ENCODE data around the gene PMPCB. TPM values are rescaled to one million over a fixed set of nuclear protein-coding genes. Genes with fewer than 3 reads are reported as not detected.
A peak's percentile ranks its signal among the peaks of the same experiment; 100 is the strongest.

The PMPCB gene
- total RNA-seq, 1 experiment from 2014 or later = 34.2 TPM

GRCh38 chr7:103336761-103337160, 39.5 kb downstream of the PMPCB start:
- CTCF ChIA-PET = no interaction called here
- H3K9me3 Mint-ChIP-seq (ENCODE audit: low read depth, unreplicated experiment) = no peaks in the 10 kb centered on the region
- H3K4me3 Mint-ChIP-seq (ENCODE audit: low read depth, unreplicated experiment) = no peak overlapping the region
- H3K27me3 Mint-ChIP-seq (ENCODE audit: unreplicated experiment) = no peaks in the 10 kb centered on the region
- intact Hi-C loops (cut with micrococcal nuclease; ENCODE audit: unreplicated experiment) = no loop called here
- H3K27ac Mint-ChIP-seq (ENCODE audit: unreplicated experiment) = no peak overlapping the region
- no peak for DNase-seq
- peaks cover 9% of the 10 kb centered on the region for H3K4me1 Mint-ChIP-seq (ENCODE audit: low read depth, unreplicated experiment)
- TF ChIP-seq CTCF (IDR thresholded peaks at IDR 0.05; ENCODE audit: unreplicated experiment) = no peak
- peaks cover 22% of the 10 kb centered on the region for H3K36me3 Mint-ChIP-seq (ENCODE audit: insufficient read depth, unreplicated experiment)
- BruUV-seq (replicated peaks) = no TSS peak

- Mint-ChIP-seq H3K4me1 (ENCODE audit: low read depth, unreplicated experiment) (peaks cover 9% of the 10 kb centered on the region), H3K4me3 (ENCODE audit: low read depth, unreplicated experiment) (no peak overlapping the region), H3K36me3 (ENCODE audit: insufficient read depth, unreplicated experiment) (peaks cover 25% of the 10 kb centered on the region), H3K27me3 (ENCODE audit: unreplicated experiment) (no peaks in the 10 kb centered on the region), H3K9me3 (ENCODE audit: low read depth, unreplicated experiment) (no peaks in the 10 kb centered on the region), H3K27ac (ENCODE audit: unreplicated experiment) (no peak overlapping the region)
- TF ChIP-seq CTCF (IDR thresholded peaks at IDR 0.05; ENCODE audit: unreplicated experiment) = no peak
- no TSS peak for BruUV-seq (replicated peaks)
- DNase-seq = no peak
- CTCF ChIA-PET = no interaction called here
- intact Hi-C loops (cut with micrococcal nuclease; ENCODE audit: unreplicated experiment) = no loop called here
Measured at GRCh38 chr7:103338864-103339263, 41.6 kb downstream of the PMPCB start.

- intact Hi-C loops (cut with micrococcal nuclease; ENCODE audit: unreplicated experiment) = no loop called here
- Mint-ChIP-seq H3K27me3 (ENCODE audit: unreplicated experiment) (no peaks in the 10 kb centered on the region), H3K27ac (ENCODE audit: unreplicated experiment) (peak overlapping the region; percentile 30), H3K36me3 (ENCODE audit: insufficient read depth, unreplicated experiment) (peaks cover 34% of the 10 kb centered on the region), H3K4me1 (ENCODE audit: low read depth, unreplicated experiment) (peaks cover 9% of the 10 kb centered on the region), H3K9me3 (ENCODE audit: low read depth, unreplicated experiment) (no peaks in the 10 kb centered on the region), H3K4me3 (ENCODE audit: low read depth, unreplicated experiment) (no peak overlapping the region)
- CTCF ChIA-PET = interaction anchor here (0.7 kb wide), 1 partner anchor 31 kb away, joined by 3 read pairs; no protein-coding TSS in a partner anchor
- DNase-seq = no peak
- no TSS peak for BruUV-seq (replicated peaks)
- TF ChIP-seq CTCF (IDR thresholded peaks at IDR 0.05; ENCODE audit: unreplicated experiment) = no peak
Measured at GRCh38 chr7:103341466-103341865, 44.2 kb downstream of the PMPCB start.

DNA sequence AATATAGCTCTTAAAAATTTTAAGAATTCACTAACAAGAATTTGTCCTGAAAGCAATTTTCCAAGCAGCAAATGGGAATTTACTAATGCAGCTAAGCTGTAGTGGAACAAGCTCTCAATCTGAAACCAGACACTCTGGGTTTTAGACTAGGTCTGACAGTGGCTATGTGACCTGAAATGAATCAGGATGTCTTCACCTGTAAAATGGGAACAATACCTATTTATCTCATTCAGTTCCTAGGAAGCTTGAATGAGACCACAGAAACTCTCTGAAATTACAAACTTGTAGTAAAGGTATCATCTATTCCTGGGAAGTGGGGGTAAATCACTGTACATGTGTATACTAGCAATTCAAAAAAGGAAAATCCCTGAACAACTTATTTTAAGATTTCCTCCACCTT, 46.1 kb downstream of the PMPCB start:
- peaks cover 9% of the 10 kb centered on the region for H3K4me1 Mint-ChIP-seq (ENCODE audit: low read depth, unreplicated experiment)
- no peak for DNase-seq
- CTCF ChIA-PET = no interaction called here
- H3K4me3 Mint-ChIP-seq (ENCODE audit: low read depth, unreplicated experiment) = peak overlapping the region; percentile 97
- H3K27ac Mint-ChIP-seq (ENCODE audit: unreplicated experiment) = no peak overlapping the region
- intact Hi-C loops (cut with micrococcal nuclease; ENCODE audit: unreplicated experiment) = no loop called here
- peaks cover 33% of the 10 kb centered on the region for H3K36me3 Mint-ChIP-seq (ENCODE audit: insufficient read depth, unreplicated experiment)
- TF ChIP-seq CTCF (IDR thresholded peaks at IDR 0.05; ENCODE audit: unreplicated experiment) = no peak
- H3K9me3 Mint-ChIP-seq (ENCODE audit: low read depth, unreplicated experiment) = no peaks in the 10 kb centered on the region
- no TSS peak for BruUV-seq (replicated peaks)
- H3K27me3 Mint-ChIP-seq (ENCODE audit: unreplicated experiment) = no peaks in the 10 kb centered on the region
